SH-SY5Y (cell line): ENCODE measurements around the gene ARF3.

Source experiments
- GATA2 ChIP-seq: IDR thresholded peaks from 2 replicates; pipeline ENCODE4 v1.6.1; 2011; ENCODE audit warnings: mild to moderate bottlenecking, low read depth, low read length
- GATA3 ChIP-seq: IDR thresholded peaks from 2 replicates; pipeline ENCODE4 v1.6.1; 2011; ENCODE audit warnings: low read depth, mild to moderate bottlenecking, low read length, moderate library complexity

The ARF3 gene

GRCh38 chr12:48934312-48934706 is 23.0 kb downstream of the ARF3 start:
- no peak for TF ChIP-seq GATA3
- TF ChIP-seq GATA2 = no peak

DNA sequence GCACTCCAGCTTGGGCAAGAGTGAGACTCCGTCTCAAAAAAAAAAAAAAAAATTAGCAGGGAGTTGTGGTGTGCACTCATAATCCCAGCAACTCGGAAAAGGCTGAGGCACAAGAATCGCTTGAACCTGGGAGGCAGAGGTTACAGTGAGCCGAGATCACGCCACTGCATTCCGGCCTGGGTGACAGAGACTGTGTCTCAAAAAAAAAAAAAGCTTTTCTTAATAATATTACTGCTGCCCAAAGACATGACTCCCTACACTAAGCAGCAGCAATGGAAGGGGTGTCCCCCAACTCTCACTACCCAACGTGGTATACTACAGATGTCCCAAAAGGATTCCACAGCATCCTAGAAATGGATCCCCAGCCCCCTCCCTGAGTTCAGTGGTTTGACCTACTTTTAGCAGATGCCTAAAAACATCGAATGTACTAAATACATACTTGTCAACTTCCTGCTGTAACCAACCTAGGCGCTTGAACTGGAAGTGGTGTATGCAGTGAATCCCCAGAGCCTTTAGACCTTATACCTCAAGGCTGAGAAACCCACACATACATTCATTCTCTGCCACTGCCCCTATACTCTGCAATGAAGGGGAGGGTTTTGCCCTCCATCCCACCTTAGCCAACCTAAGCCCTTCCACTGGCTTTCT is 23.5 kb downstream of the ARF3 start:
- TF ChIP-seq GATA2 (no peak), GATA3 (no peak)

- TF ChIP-seq GATA2 = no peak
Observed at GRCh38 chr12:48932878-48933277, 24.4 kb downstream of the ARF3 start.

GRCh38 chr12:48930475-48930874 is 26.8 kb downstream of the ARF3 start:
- TF ChIP-seq GATA3 (no peak), GATA2 (no peak)

DNA sequence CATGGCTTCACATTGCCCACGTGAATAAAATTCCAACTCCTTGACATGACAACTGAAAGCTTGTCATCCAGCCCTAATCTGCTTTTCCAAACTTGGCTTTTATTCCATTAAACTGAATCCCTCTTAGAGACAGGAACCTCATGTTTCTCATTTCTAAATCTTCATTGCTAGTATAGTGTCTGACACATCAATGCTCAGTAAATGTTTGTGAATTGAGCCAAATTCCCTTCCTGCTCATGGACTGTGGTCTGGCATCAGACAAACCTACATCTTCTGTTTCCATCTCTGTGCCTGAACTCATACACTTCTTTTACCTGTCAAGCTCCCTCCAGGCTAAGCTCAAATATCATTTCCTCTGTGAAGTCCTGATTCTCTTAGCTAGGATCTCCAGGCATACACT is 27.7 kb downstream of the ARF3 start:
- TF ChIP-seq GATA3 (no peak), GATA2 (no peak)

GRCh38 chr12:48927261-48927660 is 30.0 kb downstream of the ARF3 start:
- TF ChIP-seq GATA2 (no peak), GATA3 (no peak)

GRCh38 chr12:48925304-48926011 is 31.8 kb downstream of the ARF3 start, which contains the start of gene FKBP11:
TSS of gene FKBP11 (minus strand) at chr12:48925492. CDS start at chr12:48925428, 64 bp downstream.
- TF ChIP-seq GATA2 = no peak
- no peak for TF ChIP-seq GATA3

- no peak for TF ChIP-seq GATA3
- no peak for TF ChIP-seq GATA2
Observed at GRCh38 chr12:48924617-48925303, 32.5 kb downstream of the ARF3 start.

GRCh38 chr12:48923117-48923516 is 34.2 kb downstream of the ARF3 start:
- TF ChIP-seq GATA2 (no peak), GATA3 (no peak)

- TF ChIP-seq GATA2 (no peak), GATA3 (no peak)
Observed at GRCh38 chr12:48917857-48918537, 39.3 kb downstream of the ARF3 start.

DNA sequence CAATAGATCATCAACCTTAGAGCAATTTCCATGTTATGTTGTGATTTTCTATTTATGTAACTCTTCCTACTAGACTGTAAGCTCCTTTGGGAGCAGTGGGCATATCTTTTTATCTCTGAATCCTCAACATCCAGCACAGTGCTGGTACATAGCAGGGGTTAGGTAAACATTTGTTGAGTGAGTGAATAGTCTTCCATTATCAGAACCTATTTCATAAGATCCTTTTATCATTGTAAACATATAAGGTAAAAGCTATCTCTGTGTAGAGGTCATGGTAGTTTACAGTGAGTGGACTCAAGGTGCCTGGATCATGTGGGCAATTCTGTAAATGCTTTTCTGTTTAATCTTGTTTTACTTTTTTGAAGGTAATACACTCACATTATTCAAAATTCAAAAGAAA is 47.1 kb downstream of the ARF3 start:
- TF ChIP-seq GATA2 = no peak
- no peak for TF ChIP-seq GATA3

GRCh38 chr12:48907245-48907644 is 50.0 kb downstream of the ARF3 start:
- TF ChIP-seq GATA3 (no peak), GATA2 (no peak)

- TF ChIP-seq GATA3 (no peak), GATA2 (no peak)
Observed at GRCh38 chr12:48903982-48904411, 53.3 kb downstream of the ARF3 start.

DNA sequence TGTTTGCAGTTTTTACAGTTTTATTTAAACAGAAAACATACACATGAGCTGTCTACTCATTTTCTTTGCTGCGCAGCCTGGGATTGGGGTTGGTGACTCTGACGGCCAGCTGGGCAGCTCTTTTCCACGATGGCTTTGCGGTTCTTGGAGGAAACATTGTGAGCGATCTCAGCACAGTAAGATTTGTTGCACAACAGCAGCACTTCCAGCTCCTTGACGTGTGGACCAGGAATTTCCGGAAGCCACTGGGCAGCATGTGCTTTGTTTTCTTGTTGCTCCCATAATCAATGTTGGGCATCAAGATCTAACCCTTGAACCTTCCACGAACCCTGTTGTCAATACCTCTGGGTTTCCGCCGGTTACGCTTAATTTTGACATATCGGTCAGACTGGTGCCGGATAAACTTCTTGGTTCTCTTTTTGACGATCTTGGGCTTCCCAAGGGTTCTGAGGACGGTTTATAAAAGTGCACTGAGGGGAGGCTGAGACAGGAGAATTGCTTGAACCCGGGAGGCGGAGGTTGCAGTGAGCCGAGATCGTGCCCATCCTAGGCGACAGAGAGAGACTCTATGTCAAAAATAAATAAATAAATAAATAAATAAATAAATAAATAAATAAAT is 53.8 kb downstream of the ARF3 start:
- no peak for TF ChIP-seq GATA2
- TF ChIP-seq GATA3 = no peak
